A673 (cell line): ENCODE measurements around the gene MINK1.
"Not testable (repeated sequence)": the region's sequence is repeated elsewhere in the genome, so short reads cannot be mapped to it uniquely, and the experiment has no call there.

Source experiments
- CTCF ChIP-seq: fragments of 300-800, 200-600 bp; sonication (generic); conservative IDR thresholded peaks from 2 replicates; pipeline ENCODE4 v1.5.1; 2017; ENCODE audit warnings: low read depth, mild to moderate bottlenecking, antibody characterized with exemption, low read length, moderate library complexity, mixed read lengths
- EZH2 ChIP-seq: fragments of 200-600 bp; sonication (generic); IDR thresholded peaks from 2 replicates; pipeline ENCODE4 v1.6.1; 2017; ENCODE audit warnings: borderline replicate concordance, low read depth, mild to moderate bottlenecking, mixed read lengths, antibody characterized with exemption, low read length; ENCODE audit not compliant: poor library complexity, severe bottlenecking

- not testable (repeated sequence) for TF ChIP-seq CTCF, EZH2
Measured at GRCh38 chr17:4914551-4914950, 81.4 kb downstream of the MINK1 start.
